Measurements from ENCODE around the gene ATXN1. TPM values are rescaled to one million over a fixed set of nuclear protein-coding genes. Genes with fewer than 3 reads are reported as not detected.

The ATXN1 gene
- total RNA-seq, 2 experiments from 2014 or later, result 27.8 to 32.8 TPM

- Mint-ChIP-seq H3K9me3 (no peaks in the 10 kb centered on the region), H3K4me1 (no peaks in the 10 kb centered on the region), H3K36me3 (no peaks in the 10 kb centered on the region), H3K4me3 (no peak overlapping the region), H3K27ac (no peak overlapping the region), H3K27me3 (no peaks in the 10 kb centered on the region)
- no peak for DNase-seq
Measured at GRCh38 chr6:16333580-16333979, 427.7 kb downstream of the ATXN1 start.

GRCh38 chr6:16332175-16332542 is 429.1 kb downstream of the ATXN1 start:
- H3K36me3 Mint-ChIP-seq, result no peaks in the 10 kb centered on the region
- DNase-seq, result peak; percentile 76
- no peaks in the 10 kb centered on the region for H3K27me3 Mint-ChIP-seq
- H3K4me3 Mint-ChIP-seq, result no peak overlapping the region
- no peaks in the 10 kb centered on the region for H3K9me3 Mint-ChIP-seq
- no peaks in the 10 kb centered on the region for H3K4me1 Mint-ChIP-seq
- H3K27ac Mint-ChIP-seq, result no peak overlapping the region

- H3K9me3 Mint-ChIP-seq, result no peaks in the 10 kb centered on the region
- H3K4me3 Mint-ChIP-seq, result no peak overlapping the region
- H3K27ac Mint-ChIP-seq, result no peak overlapping the region
- peak; percentile 45 for DNase-seq
- H3K4me1 Mint-ChIP-seq, result no peaks in the 10 kb centered on the region
- no peaks in the 10 kb centered on the region for H3K36me3 Mint-ChIP-seq
- no peaks in the 10 kb centered on the region for H3K27me3 Mint-ChIP-seq
Measured at GRCh38 chr6:16331384-16332174, 429.7 kb downstream of the ATXN1 start.

GRCh38 chr6:16329233-16329632 is 432.0 kb downstream of the ATXN1 start:
- H3K4me3 Mint-ChIP-seq, result no peak overlapping the region
- no peaks in the 10 kb centered on the region for H3K27me3 Mint-ChIP-seq
- peaks cover 9% of the 10 kb centered on the region for H3K36me3 Mint-ChIP-seq
- peaks cover 13% of the 10 kb centered on the region for H3K4me1 Mint-ChIP-seq
- no peak overlapping the region for H3K27ac Mint-ChIP-seq
- DNase-seq, result no peak
- no peaks in the 10 kb centered on the region for H3K9me3 Mint-ChIP-seq

- no peak overlapping the region for H3K27ac Mint-ChIP-seq
- peaks cover 23% of the 10 kb centered on the region for H3K4me1 Mint-ChIP-seq
- no peaks in the 10 kb centered on the region for H3K27me3 Mint-ChIP-seq
- peaks cover 9% of the 10 kb centered on the region for H3K36me3 Mint-ChIP-seq
- no peak for DNase-seq
- H3K4me3 Mint-ChIP-seq, result no peak overlapping the region
- H3K9me3 Mint-ChIP-seq, result no peaks in the 10 kb centered on the region
Measured at GRCh38 chr6:16327777-16328325, 433.4 kb downstream of the ATXN1 start.

- Mint-ChIP-seq H3K36me3 (peaks cover 9% of the 10 kb centered on the region), H3K9me3 (no peaks in the 10 kb centered on the region), H3K27ac (no peak overlapping the region), H3K4me1 (peaks cover 30% of the 10 kb centered on the region), H3K4me3 (no peak overlapping the region), H3K27me3 (no peaks in the 10 kb centered on the region)
- DNase-seq, result no peak
Measured at GRCh38 chr6:16326971-16327776, 434.1 kb downstream of the ATXN1 start.

- no peak for DNase-seq
- Mint-ChIP-seq H3K27ac (no peak overlapping the region), H3K9me3 (no peaks in the 10 kb centered on the region), H3K4me3 (no peak overlapping the region), H3K4me1 (peaks cover 37% of the 10 kb centered on the region), H3K36me3 (peaks cover 9% of the 10 kb centered on the region), H3K27me3 (no peaks in the 10 kb centered on the region)
Measured at GRCh38 chr6:16326531-16326930, 434.7 kb downstream of the ATXN1 start.

GRCh38 chr6:16324606-16325225 is 436.5 kb downstream of the ATXN1 start:
- Mint-ChIP-seq H3K27me3 (no peaks in the 10 kb centered on the region), H3K27ac (peak overlapping the region; percentile 36), H3K4me1 (peaks cover 55% of the 10 kb centered on the region), H3K36me3 (peaks cover 9% of the 10 kb centered on the region), H3K9me3 (no peaks in the 10 kb centered on the region), H3K4me3 (no peak overlapping the region)
- DNase-seq, result no peak

- Mint-ChIP-seq H3K27me3 (no peaks in the 10 kb centered on the region), H3K27ac (peak overlapping the region; percentile 92), H3K4me3 (no peak overlapping the region), H3K4me1 (peaks cover 59% of the 10 kb centered on the region), H3K9me3 (no peaks in the 10 kb centered on the region), H3K36me3 (peaks cover 9% of the 10 kb centered on the region)
- DNase-seq, result no peak
Measured at GRCh38 chr6:16324184-16324583, 437.1 kb downstream of the ATXN1 start.

GRCh38 chr6:16322666-16323312 is 438.5 kb downstream of the ATXN1 start:
- Mint-ChIP-seq H3K27me3 (no peaks in the 10 kb centered on the region), H3K9me3 (no peaks in the 10 kb centered on the region), H3K27ac (peak overlapping the region; percentile 92), H3K4me1 (peaks cover 73% of the 10 kb centered on the region), H3K4me3 (peak overlapping the region; percentile 23), H3K36me3 (peaks cover 10% of the 10 kb centered on the region)
- peak; percentile 78 for DNase-seq

GRCh38 chr6:16321826-16322225 is 439.4 kb downstream of the ATXN1 start:
- Mint-ChIP-seq H3K27ac (peak overlapping the region; percentile 92), H3K4me1 (peaks cover 80% of the 10 kb centered on the region), H3K36me3 (peaks cover 17% of the 10 kb centered on the region), H3K27me3 (no peaks in the 10 kb centered on the region), H3K9me3 (peaks cover 1% of the 10 kb centered on the region), H3K4me3 (no peak overlapping the region)
- no peak for DNase-seq

- Mint-ChIP-seq H3K27ac (peak overlapping the region; percentile 89), H3K36me3 (peaks cover 17% of the 10 kb centered on the region), H3K9me3 (peaks cover 1% of the 10 kb centered on the region), H3K4me3 (no peak overlapping the region), H3K27me3 (no peaks in the 10 kb centered on the region), H3K4me1 (peaks cover 82% of the 10 kb centered on the region)
- no peak for DNase-seq
Measured at GRCh38 chr6:16321341-16321710, 439.9 kb downstream of the ATXN1 start.

GRCh38 chr6:16320533-16321340 is 440.5 kb downstream of the ATXN1 start:
- H3K4me3 Mint-ChIP-seq, result peak overlapping the region; percentile 59
- peaks cover 13% of the 10 kb centered on the region for H3K36me3 Mint-ChIP-seq
- H3K27me3 Mint-ChIP-seq, result no peaks in the 10 kb centered on the region
- H3K9me3 Mint-ChIP-seq, result peaks cover 1% of the 10 kb centered on the region
- no peak for DNase-seq
- H3K4me1 Mint-ChIP-seq, result peaks cover 82% of the 10 kb centered on the region
- peak overlapping the region; percentile 89 for H3K27ac Mint-ChIP-seq

Data from activated naive CD8-positive, alpha-beta T cell treated with anti-CD3 and anti-CD28 coated beads for 36 hours (primary cell).